HG03103 (cell line): ENCODE measurements around the gene PIK3R6.

Experiments
- ATAC-seq: cut with Tn5 transposase; IDR thresholded peaks from one replicate; pipeline ENCODE4 v1.9.1; 2021; ENCODE audit warnings: low read depth; ENCODE audit not compliant: unreplicated experiment

PIK3R6 gene, protein sequence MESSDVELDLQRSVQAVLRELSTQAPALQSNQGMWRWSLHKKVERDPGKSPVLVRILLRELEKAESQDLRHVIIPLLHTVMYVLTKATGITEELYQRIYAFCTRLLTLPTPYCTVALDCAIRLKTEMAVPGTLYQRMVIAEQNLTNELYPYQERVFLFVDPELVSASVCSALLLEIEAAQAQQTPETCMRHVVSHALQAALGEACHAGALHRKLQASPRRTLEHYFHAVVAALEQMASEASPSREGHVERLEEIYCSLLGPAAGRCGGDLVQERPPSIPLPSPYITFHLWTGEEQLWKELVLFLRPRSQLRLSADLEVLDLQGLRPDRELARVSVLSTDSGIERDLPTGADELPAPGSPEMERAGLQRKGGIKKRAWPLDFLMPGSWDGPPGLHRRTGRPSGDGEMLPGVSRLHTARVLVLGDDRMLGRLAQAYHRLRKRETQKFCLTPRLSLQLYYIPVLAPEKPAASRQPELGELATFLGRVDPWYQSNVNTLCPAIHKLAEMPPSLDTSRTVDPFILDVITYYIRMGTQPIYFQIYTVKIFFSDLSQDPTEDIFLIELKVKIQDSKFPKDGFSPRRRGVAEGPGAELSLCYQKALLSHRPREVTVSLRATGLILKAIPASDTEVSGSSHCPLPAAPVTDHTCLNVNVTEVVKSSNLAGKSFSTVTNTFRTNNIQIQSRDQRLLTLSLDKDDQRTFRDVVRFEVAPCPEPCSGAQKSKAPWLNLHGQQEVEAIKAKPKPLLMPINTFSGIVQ

GRCh38 chr17:8867361-8867981, at the start of gene PIK3R6:
Gene PIK3R6 (minus strand): TSS chr17:8867674. CDS start chr17:8849794, 17,880 bp downstream.
- no peak for ATAC-seq

- ATAC-seq: no peak
These were observed 49.0 kb upstream of the PIK3R6 start for GRCh38 chr17:8916466-8916865.

GRCh38 chr17:8914554-8914953, 47.1 kb upstream of the PIK3R6 start:
- ATAC-seq: no peak

DNA sequence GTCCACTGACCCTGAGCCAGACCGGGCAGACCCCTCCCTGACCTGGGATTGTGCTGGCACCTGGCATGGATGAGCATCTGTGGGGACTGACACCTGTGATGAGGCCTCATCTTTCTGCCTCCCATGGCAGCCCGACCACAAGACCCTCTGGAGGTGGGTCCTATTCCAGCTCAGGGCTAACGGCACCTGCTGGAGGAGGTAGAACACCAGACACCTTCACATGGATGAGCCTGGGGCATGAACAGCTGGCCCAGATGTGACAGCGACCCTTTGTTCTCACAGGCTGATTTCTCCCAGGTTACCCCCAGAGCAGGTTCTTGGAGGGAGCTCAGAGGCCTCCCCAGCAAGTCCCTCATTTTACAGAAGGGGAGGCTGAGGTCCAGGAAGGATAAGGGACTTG, 46.4 kb upstream of the PIK3R6 start:
- no peak for ATAC-seq

DNA sequence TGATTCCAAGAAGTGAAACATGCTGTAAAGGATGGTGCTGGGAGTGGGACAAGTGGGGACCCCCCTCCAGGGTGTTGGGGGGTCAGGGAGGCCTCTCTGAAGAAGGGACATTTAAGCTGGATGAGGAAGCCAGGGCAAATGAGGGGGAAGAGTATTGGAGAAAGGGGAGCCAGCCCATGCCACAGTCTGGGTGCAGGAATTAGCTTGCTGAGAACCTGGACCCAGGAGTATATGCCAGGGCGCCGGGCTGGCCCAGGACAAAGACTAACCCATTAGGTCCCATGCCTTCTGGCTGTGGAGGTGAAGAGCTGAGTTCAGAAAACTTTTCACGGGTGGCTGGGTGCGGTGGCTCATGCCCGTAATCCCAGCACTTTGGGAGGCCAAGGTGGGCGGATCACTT, 45.6 kb upstream of the PIK3R6 start:
- no peak for ATAC-seq

GRCh38 chr17:8912084-8912981, 44.9 kb upstream of the PIK3R6 start:
- ATAC-seq: no peak

- ATAC-seq: no peak
These were observed 43.6 kb upstream of the PIK3R6 start for GRCh38 chr17:8910969-8911604.

DNA sequence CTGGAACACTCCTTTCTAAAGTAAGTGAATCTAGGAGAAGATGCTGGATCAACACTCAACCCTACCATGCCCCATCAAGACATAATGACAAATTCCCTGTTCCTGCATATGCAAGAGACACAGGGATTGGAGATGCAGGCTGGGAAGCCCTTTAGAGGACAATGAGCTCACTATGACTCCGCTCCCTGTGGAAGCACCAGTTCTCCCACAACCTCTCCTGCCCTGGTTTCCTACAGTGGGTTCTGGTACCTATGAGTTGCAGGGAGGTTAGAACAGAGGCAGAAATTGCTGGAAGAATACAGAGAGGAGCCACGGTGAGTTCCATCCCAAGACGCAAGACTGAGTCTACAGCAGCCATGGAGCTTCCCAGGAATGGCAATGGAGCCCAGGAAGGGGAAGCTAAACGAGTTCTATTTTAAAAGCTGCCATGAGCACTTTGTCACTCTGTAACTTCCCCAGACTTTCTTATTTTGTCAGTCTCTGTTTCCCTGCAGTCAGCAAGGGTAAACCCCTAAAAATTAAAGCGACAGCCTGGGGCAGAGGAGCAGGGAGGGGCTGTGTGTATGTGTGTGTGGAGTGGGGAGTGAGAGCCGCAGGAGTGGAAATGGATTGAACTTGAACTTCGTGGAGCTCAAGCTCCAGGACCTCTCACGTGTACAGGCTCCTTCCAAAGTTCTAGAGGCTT, 42.3 kb upstream of the PIK3R6 start:
- ATAC-seq: no peak

GRCh38 chr17:8905331-8905730, 37.9 kb upstream of the PIK3R6 start:
- no peak for ATAC-seq

GRCh38 chr17:8904686-8905085, 37.2 kb upstream of the PIK3R6 start:
- no peak for ATAC-seq

DNA sequence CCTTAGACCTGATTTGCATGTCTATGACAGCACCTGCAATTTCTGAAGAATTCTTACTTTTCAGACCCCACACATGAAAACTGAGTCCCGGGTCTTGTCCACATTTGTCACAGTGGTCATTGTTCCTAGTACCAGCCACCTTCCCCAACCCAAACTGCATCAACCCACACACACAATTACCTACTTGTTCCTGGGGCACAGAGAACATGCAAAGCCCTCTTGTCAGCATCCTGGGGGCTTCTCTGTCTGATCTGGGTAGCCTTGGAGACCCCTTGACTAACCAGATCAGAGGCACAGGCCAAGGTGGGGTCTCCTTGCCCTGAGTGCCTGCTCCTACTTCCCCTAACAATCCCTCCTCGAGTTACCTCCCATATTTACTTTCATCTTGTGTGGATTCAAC, 36.7 kb upstream of the PIK3R6 start:
- ATAC-seq: no peak

GRCh38 chr17:8900626-8901585, 33.4 kb upstream of the PIK3R6 start:
- no peak for ATAC-seq

- ATAC-seq: no peak
These were observed 32.7 kb upstream of the PIK3R6 start for GRCh38 chr17:8900207-8900606.

DNA sequence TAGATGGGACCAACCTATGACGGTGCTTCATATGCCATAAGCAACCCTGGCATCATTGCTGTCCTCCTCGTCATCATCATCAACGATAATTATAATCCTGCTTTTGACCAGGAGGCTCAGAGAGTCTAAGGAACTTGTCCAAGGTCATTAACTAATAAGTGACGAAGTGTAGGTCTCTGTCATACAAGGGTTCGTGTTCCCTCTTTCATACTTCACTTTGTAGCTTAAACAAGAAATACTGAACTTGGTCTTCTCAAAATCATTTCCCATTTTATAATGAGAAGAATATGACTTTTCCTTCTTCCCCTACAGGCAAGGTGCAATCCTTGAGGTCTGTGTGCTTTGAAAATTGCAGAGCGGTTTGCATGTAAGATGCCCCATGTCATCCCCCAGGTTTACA, 31.2 kb upstream of the PIK3R6 start:
- no peak for ATAC-seq

DNA sequence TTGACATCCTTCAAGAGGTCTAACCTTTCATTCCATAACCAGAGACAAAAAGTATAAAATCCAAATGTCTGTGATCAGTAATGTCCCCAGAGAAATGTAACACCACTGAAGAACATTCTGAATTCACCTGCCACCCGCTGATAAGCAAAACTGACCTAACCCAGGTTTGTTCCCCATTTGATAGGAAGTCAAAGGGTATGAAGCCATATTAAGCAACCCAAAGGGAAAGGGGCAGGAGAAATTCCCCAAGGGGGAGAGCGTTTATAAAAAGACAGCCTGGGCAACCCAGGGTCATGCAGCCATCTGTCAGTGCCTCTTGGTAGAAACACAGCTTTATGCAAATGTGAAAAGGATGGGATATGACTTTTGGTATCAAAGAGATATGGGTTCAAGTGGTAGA, 30.7 kb upstream of the PIK3R6 start:
- no peak for ATAC-seq

DNA sequence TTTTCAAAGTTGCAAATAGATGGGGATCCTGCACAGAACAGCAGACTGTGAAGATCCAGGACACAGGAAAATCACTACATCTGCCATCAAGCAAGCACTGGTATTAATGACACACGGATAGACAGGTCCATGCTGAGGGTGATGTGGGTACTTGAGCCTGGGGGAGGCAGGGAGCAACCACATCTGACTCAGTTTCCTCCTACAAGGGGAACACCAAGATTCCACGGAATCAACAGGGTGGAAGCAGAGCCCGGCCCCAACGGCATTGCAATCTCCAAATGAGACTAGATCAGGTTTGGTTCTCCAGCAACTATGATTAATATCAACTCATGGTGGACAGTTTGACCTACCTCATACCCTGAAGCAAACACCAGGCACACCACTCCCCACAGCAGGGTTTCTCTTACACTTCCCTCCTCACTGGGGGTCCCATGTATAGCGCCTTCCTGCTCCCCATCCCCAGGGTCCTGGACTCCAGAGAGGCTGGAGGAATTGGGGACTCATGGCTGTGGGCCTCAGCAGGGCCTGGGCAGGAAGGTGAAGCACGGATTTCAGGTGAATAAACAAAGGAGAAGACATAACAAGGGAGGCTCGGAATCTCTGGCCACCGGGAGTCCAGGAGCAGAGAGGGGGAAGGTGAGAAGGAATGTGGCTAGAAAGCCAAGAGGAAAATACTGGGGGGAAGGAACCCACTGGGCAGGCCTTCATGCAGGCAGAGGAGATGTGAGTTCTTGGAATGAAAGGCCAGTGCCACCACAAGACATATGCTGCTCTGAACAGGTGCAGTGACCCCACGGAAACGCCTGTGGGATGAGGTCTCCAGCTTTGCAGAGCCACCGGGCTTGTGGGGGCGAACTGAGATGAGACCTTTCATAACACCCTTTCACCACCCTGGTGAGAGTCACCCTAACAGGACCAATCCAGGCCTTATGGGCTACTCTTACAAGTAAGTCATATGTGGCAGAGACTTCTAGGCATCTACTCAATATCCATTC, 29.5 kb upstream of the PIK3R6 start:
- no peak for ATAC-seq

DNA sequence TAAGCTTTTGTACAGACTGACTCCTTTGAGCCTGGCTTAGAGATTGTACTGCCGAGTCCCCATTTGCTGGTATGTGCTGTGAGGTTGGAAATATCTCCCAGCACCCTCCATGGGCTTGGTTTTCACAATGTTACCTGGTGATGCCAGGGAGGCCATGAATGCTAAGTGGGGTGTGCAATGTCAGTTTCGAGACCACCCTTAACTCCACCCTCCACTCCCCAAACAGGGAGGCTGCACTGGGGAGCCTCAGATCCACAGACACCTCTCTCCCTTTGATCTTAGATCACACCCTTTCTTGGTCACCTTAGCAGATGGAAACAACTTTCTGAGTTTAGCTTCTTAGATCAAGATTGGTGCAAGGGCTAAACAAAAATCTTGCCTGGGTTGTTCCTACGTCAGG, 28.6 kb upstream of the PIK3R6 start:
- ATAC-seq: no peak
